H9 (cell line): ENCODE data around the gene EXOC3. TPM values are rescaled to one million over a fixed set of nuclear protein-coding genes. Genes with fewer than 3 reads are reported as not detected.

Source experiments
- DNase-seq: peaks from one replicate; pipeline ENCODE4 v3.0.0-alpha.2; 2017
- H2AFZ ChIP-seq: one replicate; pipeline ENCODE4 v1.6.1; 2013; ENCODE audit warnings: mild to moderate bottlenecking, low read length, control low read depth, moderate library complexity
- H2AK5ac ChIP-seq: 2 replicates; pipeline ENCODE4 v1.6.1; 2013; ENCODE audit warnings: low read length, control low read depth, mixed read lengths; ENCODE audit not compliant: insufficient read length
- H2BK120ac ChIP-seq: one replicate; pipeline ENCODE4 v1.6.1; 2013; ENCODE audit warnings: low read depth, mild to moderate bottlenecking, low read length, control low read depth, inconsistent platforms; ENCODE audit not compliant: poor library complexity, severe bottlenecking
- H2BK12ac ChIP-seq: 2 replicates; pipeline ENCODE4 v1.6.1; 2013; ENCODE audit warnings: low read length, control low read depth, mixed read lengths, low read depth; ENCODE audit not compliant: insufficient read length
- H2BK15ac ChIP-seq: 2 replicates; pipeline ENCODE4 v1.6.1; 2013; ENCODE audit warnings: low read depth, low read length, control low read depth
- H2BK20ac ChIP-seq: one replicate; pipeline ENCODE4 v1.6.1; 2013; ENCODE audit warnings: low read depth, mild to moderate bottlenecking, low read length, control low read depth, inconsistent platforms; ENCODE audit not compliant: poor library complexity, severe bottlenecking
- H2BK5ac ChIP-seq: 2 replicates; pipeline ENCODE4 v1.6.1; 2013; ENCODE audit warnings: low read length, control low read depth, mixed read lengths; ENCODE audit not compliant: insufficient read length
- H3K14ac ChIP-seq: 2 replicates; pipeline ENCODE4 v1.6.1; 2013; ENCODE audit warnings: low read length, control low read depth; ENCODE audit not compliant: insufficient read depth
- H3K18ac ChIP-seq: 2 replicates; pipeline ENCODE4 v1.6.1; 2013; ENCODE audit warnings: low read depth, mild to moderate bottlenecking, mixed read lengths, low read length, control low read depth; ENCODE audit not compliant: insufficient read length
- H3K23ac ChIP-seq: 2 replicates; pipeline ENCODE4 v1.6.1; 2013; ENCODE audit warnings: low read length, control low read depth, mixed read lengths, low read depth; ENCODE audit not compliant: insufficient read length
- H3K23me2 ChIP-seq: 2 replicates; pipeline ENCODE4 v1.6.1; 2013; ENCODE audit warnings: low read depth, mild to moderate bottlenecking, mixed read lengths, low read length, control low read depth; ENCODE audit not compliant: insufficient read length, poor library complexity, severe bottlenecking
- H3K27ac ChIP-seq: 2 replicates; pipeline ENCODE4 v1.5.1; 2013; ENCODE audit warnings: low read length, control low read depth, mixed read lengths, low read depth; ENCODE audit not compliant: insufficient read length
- H3K27me3 ChIP-seq: 2 replicates; pipeline ENCODE4 v1.6.1; 2013; ENCODE audit warnings: low read length, control low read depth, inconsistent platforms; ENCODE audit not compliant: insufficient read depth
- H3K4ac ChIP-seq: 2 replicates; pipeline ENCODE4 v1.6.1; 2013; ENCODE audit warnings: low read depth, mild to moderate bottlenecking, control low read depth, inconsistent platforms, low read length, moderate library complexity
- H3K4me1 ChIP-seq: 2 replicates; pipeline ENCODE4 v1.6.1; 2013; ENCODE audit warnings: low read length, control low read depth, inconsistent platforms; ENCODE audit not compliant: insufficient read depth
- H3K4me2 ChIP-seq: 2 replicates; pipeline ENCODE4 v1.6.1; 2013; ENCODE audit warnings: low read length, control low read depth, mixed read lengths; ENCODE audit not compliant: insufficient read length, insufficient read depth
- H3K56ac ChIP-seq: 2 replicates; pipeline ENCODE4 v1.6.1; 2013; ENCODE audit warnings: low read depth, mild to moderate bottlenecking, mixed read lengths, low read length, control low read depth; ENCODE audit not compliant: insufficient read length
- H3K79me1 ChIP-seq: 2 replicates; pipeline ENCODE4 v1.6.1; 2013; ENCODE audit warnings: low read depth, mild to moderate bottlenecking, moderate library complexity, low read length, control low read depth, inconsistent platforms; ENCODE audit not compliant: insufficient read depth, poor library complexity, severe bottlenecking
- H3K79me2 ChIP-seq: 2 replicates; pipeline ENCODE4 v1.6.1; 2013; ENCODE audit warnings: low read length, control low read depth, inconsistent platforms; ENCODE audit not compliant: insufficient read depth
- H3K9ac ChIP-seq: 2 replicates; pipeline ENCODE4 v1.6.1; 2013; ENCODE audit warnings: low read length, control low read depth, mixed read lengths; ENCODE audit not compliant: insufficient read length; ENCODE audit errors: extremely low read depth
- H3K9me3 ChIP-seq: one replicate; pipeline ENCODE4 v1.6.1; 2013; ENCODE audit warnings: low read depth, low read length, inconsistent platforms; ENCODE audit not compliant: control insufficient read depth
- H3T11ph ChIP-seq: one replicate; pipeline ENCODE4 v1.6.1; 2013; ENCODE audit warnings: mild to moderate bottlenecking, low read length, control low read depth, inconsistent platforms
- H4K20me1 ChIP-seq: one replicate; pipeline ENCODE4 v1.6.1; 2013; ENCODE audit not compliant: control insufficient read depth, insufficient read length, insufficient read depth
- H4K5ac ChIP-seq: 2 replicates; pipeline ENCODE4 v1.6.1; 2013; ENCODE audit warnings: low read depth, mild to moderate bottlenecking, mixed read lengths, low read length, control low read depth; ENCODE audit not compliant: insufficient read length
- H4K8ac ChIP-seq: replicated peaks from 2 replicates; pipeline ENCODE4 v1.6.1; 2013; ENCODE audit warnings: low read length, control low read depth, mixed read lengths, low read depth; ENCODE audit not compliant: insufficient read length
- H4K91ac ChIP-seq: 2 replicates; pipeline ENCODE4 v1.6.1; 2013; ENCODE audit warnings: low read depth, mild to moderate bottlenecking, moderate library complexity, mixed read lengths, low read length, control low read depth; ENCODE audit not compliant: insufficient read length
- H3K27ac Mint-ChIP-seq, 3 experiments: 2 replicates in 2 of 3; 3 replicates in 1 of 3; pipeline ENCODE4 v1.8.0; 2020 to 2021; ENCODE audit warnings: mixed read lengths in 3 of 3, mild to moderate bottlenecking in 1 of 3, moderate library complexity in 1 of 3
- H3K27me3 Mint-ChIP-seq: 2 replicates; pipeline ENCODE4 v1.8.0; 2021; ENCODE audit warnings: low read depth, mild to moderate bottlenecking, moderate library complexity, mixed read lengths
- H3K36me3 Mint-ChIP-seq, 3 experiments: 2 replicates in 2 of 3; 3 replicates in 1 of 3; pipeline ENCODE4 v1.8.0; 2020 to 2021; ENCODE audit warnings: low read depth in 3 of 3, mixed read lengths in 3 of 3; ENCODE audit not compliant: insufficient read depth in 1 of 3
- H3K4me1 Mint-ChIP-seq, 2 experiments: 2 replicates each; pipeline ENCODE4 v1.8.0; 2020; ENCODE audit warnings: mixed read lengths in 2 of 2
- H3K4me3 Mint-ChIP-seq, 2 experiments: 2 replicates in 1 of 2; 3 replicates in 1 of 2; pipeline ENCODE4 v1.8.0; 2020 to 2021; ENCODE audit warnings: mild to moderate bottlenecking in 2 of 2, mixed read lengths in 2 of 2, moderate library complexity in 1 of 2
- H3K9me3 Mint-ChIP-seq, 2 experiments: 2 replicates in 1 of 2; 3 replicates in 1 of 2; pipeline ENCODE4 v1.8.0; 2020; ENCODE audit warnings: mild to moderate bottlenecking in 2 of 2, mixed read lengths in 2 of 2, moderate library complexity in 1 of 2
- WGBS: extraction: QIAGEN DNeasy Blood & Tissue Kit; methylation state at CpG from one replicate; pipeline ENCODE4 v1.1.7; 2013; ENCODE audit warnings: missing lambda C conversion rate, low lambda C conversion rate, mixed read lengths; ENCODE audit not compliant: insufficient read length; ENCODE audit errors: extremely low coverage; 5-methylcytosine and 5-hydroxymethylcytosine counted together
- total RNA-seq: library from RNA; stranded (reverse); gene quantifications from 2 replicates; pipeline ENCODE4 v1.2.1, GENCODE V29; 2021
- TF ChIP-seq, protein P1 (sequence below): fragments of 200-600 bp; sonication (generic); conservative IDR thresholded peaks from 3 replicates; pipeline ENCODE4 v1.8.0; 2021; ENCODE audit warnings: antibody characterized with exemption, mild to moderate bottlenecking

EXOC3 gene
- total RNA-seq, 1 experiment from 2014 or later: 36.7 TPM

DNA sequence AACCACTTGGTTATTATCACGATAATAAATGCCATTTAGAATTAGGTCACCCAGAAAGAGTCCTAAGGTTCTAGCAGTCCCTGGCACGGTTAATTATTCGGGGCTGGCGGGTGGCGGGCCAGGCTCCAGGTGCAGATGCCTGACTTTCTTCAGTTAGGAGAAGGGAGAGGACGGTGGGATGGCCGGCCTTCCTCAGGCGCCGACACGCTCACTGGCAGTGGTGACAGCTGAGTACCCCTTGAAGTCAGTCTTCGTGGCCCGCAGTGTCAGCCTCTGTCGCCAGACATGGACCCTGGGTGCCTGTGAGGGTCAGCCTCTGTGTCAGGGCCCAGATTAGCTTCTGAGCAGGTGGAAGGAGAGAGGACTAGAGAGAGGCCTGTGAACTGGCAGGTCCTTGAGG, 21.1 kb upstream of the EXOC3 start:
- Histone ChIP-seq H2BK12ac (no peak overlapping the region), H2BK15ac (no peak overlapping the region), H3K56ac (no peak overlapping the region), H3K79me1 (no peaks in the 10 kb centered on the region), H3K18ac (no peak overlapping the region), H3K79me2 (no peaks in the 10 kb centered on the region), H4K20me1 (no peaks in the 10 kb centered on the region), H3K27ac (no peak overlapping the region), H2BK20ac (no peak overlapping the region), H2AK5ac (no peak overlapping the region), H3K4ac (no peak overlapping the region), H3K9ac (no peak overlapping the region), H3K23me2 (no peaks in the 10 kb centered on the region), H4K8ac (no peak overlapping the region), H3K23ac (no peak overlapping the region), H3K4me2 (no peak overlapping the region), H3K14ac (no peak overlapping the region), H2BK120ac (no peak overlapping the region), H4K91ac (no peak overlapping the region), H3K4me1 (no peaks in the 10 kb centered on the region), H3K27me3 (no peaks in the 10 kb centered on the region), H2BK5ac (no peak overlapping the region), H3K9me3 (no peaks in the 10 kb centered on the region), H4K5ac (no peak overlapping the region), H3T11ph (no peak overlapping the region), H2AFZ (no peak overlapping the region)
- Mint-ChIP-seq H3K9me3 (peaks cover 3 to 8% of the 10 kb centered on the region in 2 experiments; a peak in 2 of 5 replicates), H3K27me3 (peaks cover 5% of the 10 kb centered on the region), H3K36me3 (peaks cover 0 to 4% (median 0%) of the 10 kb centered on the region in 3 experiments; a peak in 1 of 7 replicates), H3K4me3 (no peak overlapping the region; a peak in 1 of 5 replicates), H3K27ac (no peak overlapping the region), H3K4me1 (peaks cover 9% of the 10 kb centered on the region in 2 experiments)
- TF ChIP-seq, protein P1, sequence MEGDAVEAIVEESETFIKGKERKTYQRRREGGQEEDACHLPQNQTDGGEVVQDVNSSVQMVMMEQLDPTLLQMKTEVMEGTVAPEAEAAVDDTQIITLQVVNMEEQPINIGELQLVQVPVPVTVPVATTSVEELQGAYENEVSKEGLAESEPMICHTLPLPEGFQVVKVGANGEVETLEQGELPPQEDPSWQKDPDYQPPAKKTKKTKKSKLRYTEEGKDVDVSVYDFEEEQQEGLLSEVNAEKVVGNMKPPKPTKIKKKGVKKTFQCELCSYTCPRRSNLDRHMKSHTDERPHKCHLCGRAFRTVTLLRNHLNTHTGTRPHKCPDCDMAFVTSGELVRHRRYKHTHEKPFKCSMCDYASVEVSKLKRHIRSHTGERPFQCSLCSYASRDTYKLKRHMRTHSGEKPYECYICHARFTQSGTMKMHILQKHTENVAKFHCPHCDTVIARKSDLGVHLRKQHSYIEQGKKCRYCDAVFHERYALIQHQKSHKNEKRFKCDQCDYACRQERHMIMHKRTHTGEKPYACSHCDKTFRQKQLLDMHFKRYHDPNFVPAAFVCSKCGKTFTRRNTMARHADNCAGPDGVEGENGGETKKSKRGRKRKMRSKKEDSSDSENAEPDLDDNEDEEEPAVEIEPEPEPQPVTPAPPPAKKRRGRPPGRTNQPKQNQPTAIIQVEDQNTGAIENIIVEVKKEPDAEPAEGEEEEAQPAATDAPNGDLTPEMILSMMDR: no peak
- DNase-seq: no peak
- WGBS: no CpG with 5 or more reads among the region's 13 CpGs
